ENCODE results near the gene NSD1. TPM values are rescaled to one million over a fixed set of nuclear protein-coding genes. Genes with fewer than 3 reads are reported as not detected.

Gene NSD1
- total and polyA plus RNA-seq, 2 of the 4 experiments (the other 2 are of a cell fraction): 7.7 to 31.0 TPM

DNA sequence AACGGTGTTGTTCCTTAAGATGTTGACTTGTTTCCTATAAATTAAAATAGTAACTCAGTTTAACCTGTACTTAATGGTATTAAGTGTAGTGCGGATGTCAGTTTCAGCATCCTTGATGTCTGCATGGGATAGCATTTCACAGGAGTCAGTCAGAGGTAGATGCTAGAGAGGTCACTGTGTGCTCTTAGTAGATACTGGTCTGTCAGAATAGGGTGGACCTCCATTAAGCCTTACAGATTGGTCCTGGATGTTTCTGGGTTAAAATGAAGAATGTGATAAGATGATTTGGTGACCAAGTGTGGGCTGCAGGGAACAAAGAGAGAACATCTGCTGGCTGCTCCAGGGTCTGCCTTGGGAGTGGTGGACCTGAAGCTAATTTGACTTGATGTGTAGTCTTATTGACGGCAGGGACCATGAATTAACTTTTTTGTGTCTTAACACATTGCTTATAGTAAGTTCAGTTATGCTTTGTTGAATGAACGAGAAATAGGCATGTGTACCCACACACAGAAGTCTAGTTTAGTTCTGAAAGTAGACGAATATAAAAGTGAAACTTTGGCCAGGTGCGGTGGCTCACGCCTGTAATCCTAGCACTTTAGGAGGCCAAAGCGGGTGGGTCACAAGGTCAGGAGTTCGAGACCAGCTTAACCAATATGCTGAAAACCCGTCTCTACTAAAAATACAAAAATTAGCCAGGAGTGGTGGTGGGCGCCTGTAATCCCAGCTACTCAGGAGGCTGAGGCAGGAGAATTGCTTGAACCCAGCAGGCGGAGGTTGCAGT, 157.4 kb downstream of the NSD1 start:
- ChIA-PET CTCF (no interaction called here), POLR2A (ENCODE audit: unreplicated experiment) (no interaction called here)
- Histone ChIP-seq H3K79me1 (ENCODE audit: low read depth in 1 of 2, low read length in 2 of 2) (peaks cover 5 to 12% of the 10 kb centered on the region in 2 experiments; a peak in 2 of 4 replicates), H3K9me1 (ENCODE audit: insufficient read depth, low read length) (no peaks in the 10 kb centered on the region), H2BK120ac (ENCODE audit: low read depth, low read length) (no peak overlapping the region), H3K27ac (ENCODE audit: insufficient read depth, low read length) (no peak overlapping the region), H4K5ac (ENCODE audit: low read depth, low read length) (no peak overlapping the region), H2BK15ac (ENCODE audit: low read depth, low read length) (no peak overlapping the region), H4K20me1 (ENCODE audit: insufficient read depth, low read length) (no peaks in the 10 kb centered on the region), H4K91ac (ENCODE audit: insufficient read depth, low read depth, low read length) (no peak overlapping the region), H2BK20ac (ENCODE audit: low read depth, low read length) (no peak overlapping the region), H3K9me3 (ENCODE audit: control insufficient read depth, insufficient read depth, low read length) (no peaks in the 10 kb centered on the region), H3K9ac (ENCODE audit: low read depth, low read length) (no peak overlapping the region), H3K4me1 (ENCODE audit: control insufficient read depth, insufficient read depth, low read length) (no peaks in the 10 kb centered on the region), H2AFZ (replicated peaks; ENCODE audit: low read length, poor library complexity) (no peak overlapping the region), H3K4me2 (ENCODE audit: low read depth, low read length) (no peak overlapping the region), H2AK5ac (ENCODE audit: low read depth, low read length) (no peak overlapping the region), H3K27me3 (ENCODE audit: control insufficient read depth, insufficient read depth, low read length) (no peaks in the 10 kb centered on the region), H3K36me3 (ENCODE audit: control insufficient read depth, insufficient read depth, low read length) (peaks cover 53% of the 10 kb centered on the region), H3K4ac (ENCODE audit: low read depth, low read length) (no peak overlapping the region), H3K18ac (ENCODE audit: low read depth, low read length) (no peak overlapping the region), H3K56ac (ENCODE audit: extremely low read depth, insufficient read depth, low read length) (no peak overlapping the region), H3K14ac (replicated peaks; ENCODE audit: low read depth, low read length) (no peak overlapping the region), H4K8ac (ENCODE audit: low read depth in 2 of 2, low read length in 2 of 2) (no peak overlapping the region), H3K23ac (ENCODE audit: low read depth, low read length) (no peak overlapping the region), H2BK5ac (ENCODE audit: low read depth, low read length, poor library complexity, severe bottlenecking) (no peak overlapping the region), H2AK9ac (replicated peaks; ENCODE audit: low read depth, low read length, poor library complexity) (no peak overlapping the region), H3K4me3 (ENCODE audit: insufficient read depth, low read depth, low read length) (no peak overlapping the region)
- no TSS peak for BruUV-seq (replicated peaks)
- TF ChIP-seq POLR2A (IDR thresholded peaks at IDR 0.05; ENCODE audit: low read depth, low read length): no peak
- TF ChIP-seq, protein P1, sequence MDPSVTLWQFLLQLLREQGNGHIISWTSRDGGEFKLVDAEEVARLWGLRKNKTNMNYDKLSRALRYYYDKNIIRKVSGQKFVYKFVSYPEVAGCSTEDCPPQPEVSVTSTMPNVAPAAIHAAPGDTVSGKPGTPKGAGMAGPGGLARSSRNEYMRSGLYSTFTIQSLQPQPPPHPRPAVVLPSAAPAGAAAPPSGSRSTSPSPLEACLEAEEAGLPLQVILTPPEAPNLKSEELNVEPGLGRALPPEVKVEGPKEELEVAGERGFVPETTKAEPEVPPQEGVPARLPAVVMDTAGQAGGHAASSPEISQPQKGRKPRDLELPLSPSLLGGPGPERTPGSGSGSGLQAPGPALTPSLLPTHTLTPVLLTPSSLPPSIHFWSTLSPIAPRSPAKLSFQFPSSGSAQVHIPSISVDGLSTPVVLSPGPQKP (IDR thresholded peaks at IDR 0.05; ENCODE audit: borderline replicate concordance, low read depth, low read length): no peak
- TF ChIP-seq RCOR1 (IDR thresholded peaks at IDR 0.05; ENCODE audit: insufficient replicate concordance, low read length): no peak
- no peak for TF ChIP-seq RFX5 (IDR thresholded peaks at IDR 0.05; ENCODE audit: low read depth, low read length)
- no peak for TF ChIP-seq BHLHE40 (IDR thresholded peaks at IDR 0.05; ENCODE audit: low read depth, low read length)
- TF ChIP-seq MXI1 (IDR thresholded peaks at IDR 0.05; ENCODE audit: borderline replicate concordance, low read depth, low read length): no peak
- TF ChIP-seq MAFK (IDR thresholded peaks at IDR 0.05; ENCODE audit: low read depth, low read length): no peak
- TF ChIP-seq, protein P2, sequence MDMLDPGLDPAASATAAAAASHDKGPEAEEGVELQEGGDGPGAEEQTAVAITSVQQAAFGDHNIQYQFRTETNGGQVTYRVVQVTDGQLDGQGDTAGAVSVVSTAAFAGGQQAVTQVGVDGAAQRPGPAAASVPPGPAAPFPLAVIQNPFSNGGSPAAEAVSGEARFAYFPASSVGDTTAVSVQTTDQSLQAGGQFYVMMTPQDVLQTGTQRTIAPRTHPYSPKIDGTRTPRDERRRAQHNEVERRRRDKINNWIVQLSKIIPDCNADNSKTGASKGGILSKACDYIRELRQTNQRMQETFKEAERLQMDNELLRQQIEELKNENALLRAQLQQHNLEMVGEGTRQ (IDR thresholded peaks at IDR 0.05; ENCODE audit: low read depth, low read length): no peak
- TF ChIP-seq CHD1 (IDR thresholded peaks at IDR 0.05; ENCODE audit: low read depth, low read length): no peak
- no peak for TF ChIP-seq CEBPB (IDR thresholded peaks at IDR 0.05; ENCODE audit: low read depth, low read length)
- no peak for TF ChIP-seq MAZ (IDR thresholded peaks at IDR 0.05; ENCODE audit: borderline replicate concordance, low read depth, low read length)
- TF ChIP-seq FOS (IDR thresholded peaks at IDR 0.05; ENCODE audit: low read depth, low read length): no peak
- TF ChIP-seq NFE2L2 (IDR thresholded peaks at IDR 0.05; ENCODE audit: low read depth, low read length): no peak
- TF ChIP-seq SMC3 (IDR thresholded peaks at IDR 0.05; ENCODE audit: low read depth, low read length): no peak
- TF ChIP-seq RAD21 (IDR thresholded peaks at IDR 0.05; ENCODE audit: low read length): no peak
- TF ChIP-seq, protein P3, sequence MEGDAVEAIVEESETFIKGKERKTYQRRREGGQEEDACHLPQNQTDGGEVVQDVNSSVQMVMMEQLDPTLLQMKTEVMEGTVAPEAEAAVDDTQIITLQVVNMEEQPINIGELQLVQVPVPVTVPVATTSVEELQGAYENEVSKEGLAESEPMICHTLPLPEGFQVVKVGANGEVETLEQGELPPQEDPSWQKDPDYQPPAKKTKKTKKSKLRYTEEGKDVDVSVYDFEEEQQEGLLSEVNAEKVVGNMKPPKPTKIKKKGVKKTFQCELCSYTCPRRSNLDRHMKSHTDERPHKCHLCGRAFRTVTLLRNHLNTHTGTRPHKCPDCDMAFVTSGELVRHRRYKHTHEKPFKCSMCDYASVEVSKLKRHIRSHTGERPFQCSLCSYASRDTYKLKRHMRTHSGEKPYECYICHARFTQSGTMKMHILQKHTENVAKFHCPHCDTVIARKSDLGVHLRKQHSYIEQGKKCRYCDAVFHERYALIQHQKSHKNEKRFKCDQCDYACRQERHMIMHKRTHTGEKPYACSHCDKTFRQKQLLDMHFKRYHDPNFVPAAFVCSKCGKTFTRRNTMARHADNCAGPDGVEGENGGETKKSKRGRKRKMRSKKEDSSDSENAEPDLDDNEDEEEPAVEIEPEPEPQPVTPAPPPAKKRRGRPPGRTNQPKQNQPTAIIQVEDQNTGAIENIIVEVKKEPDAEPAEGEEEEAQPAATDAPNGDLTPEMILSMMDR (conservative IDR thresholded peaks at IDR 0.05; ENCODE audit: low read depth, low read length): no peak
- WGBS, 2 experiments (ENCODE audit: extremely low coverage in 2 of 2, insufficient read length in 1 of 2): 100% methylated on average over 1 of the region's 12 CpGs; no CpG with 5 or more reads in 1 of the 2 experiments
- ATAC-seq (ENCODE audit: low read depth) (no peak), DNase-seq (no peak)
- intact Hi-C loops (cut with micrococcal nuclease): no loop called here
- in situ Hi-C loops (cut with MboI; ENCODE audit: low sequenced_read_pairs): no loop called here
- dilution Hi-C loops (cut with HindIII; ENCODE audit: low sequenced_read_pairs, unreplicated experiment): no loop called here

Data from IMR-90 (cell line).